Measurements from ENCODE around the gene GATB.

Gene GATB

DNA sequence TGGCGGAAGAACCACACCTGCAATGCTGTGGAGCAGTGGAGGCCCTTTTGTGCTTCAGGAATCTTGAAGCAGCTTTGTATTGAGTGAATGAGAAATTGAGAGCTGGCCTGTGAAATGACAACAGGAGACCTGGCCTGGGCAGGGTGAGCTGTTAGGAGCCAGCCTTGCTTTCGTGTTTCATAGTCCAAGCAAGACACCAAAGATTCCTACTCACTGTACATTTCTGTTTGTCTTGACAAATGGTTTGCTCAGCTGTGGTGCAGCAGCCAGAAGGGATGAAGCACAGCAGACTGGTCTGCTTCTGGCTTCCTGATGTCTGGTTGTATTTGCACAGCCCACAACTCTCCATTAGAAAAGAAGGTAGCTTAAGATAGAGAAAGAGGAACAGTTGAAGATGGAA, 96.5 kb downstream of the GATB start:
- no peak overlapping the region for H3K9ac ChIP-seq (ENCODE audit: low read length)
- H3F3A ChIP-seq (ENCODE audit: insufficient read depth, low read length) = no peaks in the 10 kb centered on the region
- no peaks in the 10 kb centered on the region for H4K20me1 ChIP-seq (ENCODE audit: insufficient read depth, low read length)

DNA sequence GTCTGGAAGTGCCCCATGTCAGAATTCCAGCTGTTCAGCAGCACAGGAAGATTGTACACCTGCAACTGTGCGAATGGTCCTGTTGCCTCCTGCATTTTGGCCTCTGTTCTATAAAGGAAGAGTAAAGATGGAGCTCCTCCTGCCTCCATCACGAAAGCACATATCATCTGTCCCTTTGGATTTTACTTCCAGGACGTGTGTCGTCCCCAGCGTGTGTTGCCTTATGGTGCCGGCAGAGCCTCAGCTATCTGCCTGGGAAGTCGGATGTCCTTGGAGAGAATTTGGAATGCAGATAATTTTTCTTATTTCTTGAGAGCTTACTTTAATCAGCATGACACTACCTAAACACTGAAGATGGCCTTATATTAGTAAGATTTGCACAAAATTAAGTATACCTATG, 97.7 kb downstream of the GATB start:
- Histone ChIP-seq H4K20me1 (ENCODE audit: insufficient read depth, low read length) (no peaks in the 10 kb centered on the region), H3K9ac (ENCODE audit: low read length) (no peak overlapping the region), H3K9me2 (ENCODE audit: low read depth, low read length) (no peaks in the 10 kb centered on the region), H3K4me2 (ENCODE audit: low read length) (no peak overlapping the region), H3K9me3 (ENCODE audit: low read length) (no peaks in the 10 kb centered on the region), H3K4me1 (ENCODE audit: insufficient read depth, low read length, severe bottlenecking) (no peaks in the 10 kb centered on the region), H3K27ac (ENCODE audit: low read depth, low read length, poor library complexity, severe bottlenecking) (no peak overlapping the region), H3K4me3 (ENCODE audit: low read depth, low read length, poor library complexity, severe bottlenecking) (no peak overlapping the region), H3K27me3 (ENCODE audit: insufficient read depth, low read length) (no peaks in the 10 kb centered on the region), H3K79me2 (ENCODE audit: insufficient read depth, low read length) (no peaks in the 10 kb centered on the region), H3K36me3 (ENCODE audit: insufficient read depth, low read length) (no peaks in the 10 kb centered on the region), H2AFZ (ENCODE audit: low read length) (no peak overlapping the region), H3F3A (ENCODE audit: insufficient read depth, low read length) (no peaks in the 10 kb centered on the region)
- TF ChIP-seq, protein P1, sequence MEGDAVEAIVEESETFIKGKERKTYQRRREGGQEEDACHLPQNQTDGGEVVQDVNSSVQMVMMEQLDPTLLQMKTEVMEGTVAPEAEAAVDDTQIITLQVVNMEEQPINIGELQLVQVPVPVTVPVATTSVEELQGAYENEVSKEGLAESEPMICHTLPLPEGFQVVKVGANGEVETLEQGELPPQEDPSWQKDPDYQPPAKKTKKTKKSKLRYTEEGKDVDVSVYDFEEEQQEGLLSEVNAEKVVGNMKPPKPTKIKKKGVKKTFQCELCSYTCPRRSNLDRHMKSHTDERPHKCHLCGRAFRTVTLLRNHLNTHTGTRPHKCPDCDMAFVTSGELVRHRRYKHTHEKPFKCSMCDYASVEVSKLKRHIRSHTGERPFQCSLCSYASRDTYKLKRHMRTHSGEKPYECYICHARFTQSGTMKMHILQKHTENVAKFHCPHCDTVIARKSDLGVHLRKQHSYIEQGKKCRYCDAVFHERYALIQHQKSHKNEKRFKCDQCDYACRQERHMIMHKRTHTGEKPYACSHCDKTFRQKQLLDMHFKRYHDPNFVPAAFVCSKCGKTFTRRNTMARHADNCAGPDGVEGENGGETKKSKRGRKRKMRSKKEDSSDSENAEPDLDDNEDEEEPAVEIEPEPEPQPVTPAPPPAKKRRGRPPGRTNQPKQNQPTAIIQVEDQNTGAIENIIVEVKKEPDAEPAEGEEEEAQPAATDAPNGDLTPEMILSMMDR (IDR thresholded peaks at IDR 0.05; ENCODE audit: low read length) = no peak
- TF ChIP-seq EZH2 (IDR thresholded peaks at IDR 0.05; ENCODE audit: borderline replicate concordance, low read length) = no peak

More for the DNA sequence above, 96.5 kb downstream of the GATB start:
- H3K79me2 ChIP-seq (ENCODE audit: insufficient read depth, low read length) = no peaks in the 10 kb centered on the region
- H3K27me3 ChIP-seq (ENCODE audit: insufficient read depth, low read length) = no peaks in the 10 kb centered on the region
- H2AFZ ChIP-seq (ENCODE audit: low read length) = no peak overlapping the region
- no peaks in the 10 kb centered on the region for H3K9me2 ChIP-seq (ENCODE audit: low read depth, low read length)
- no peaks in the 10 kb centered on the region for H3K4me1 ChIP-seq (ENCODE audit: insufficient read depth, low read length, severe bottlenecking)
- no peaks in the 10 kb centered on the region for H3K9me3 ChIP-seq (ENCODE audit: low read length)
- no peak overlapping the region for H3K27ac ChIP-seq (ENCODE audit: low read depth, low read length, poor library complexity, severe bottlenecking)
- no peak overlapping the region for H3K4me3 ChIP-seq (ENCODE audit: low read depth, low read length, poor library complexity, severe bottlenecking)
- no peak overlapping the region for H3K4me2 ChIP-seq (ENCODE audit: low read length)
- H3K36me3 ChIP-seq (ENCODE audit: insufficient read depth, low read length) = no peaks in the 10 kb centered on the region
- TF ChIP-seq EZH2 (IDR thresholded peaks at IDR 0.05; ENCODE audit: borderline replicate concordance, low read length) = no peak
- TF ChIP-seq, protein P1 (IDR thresholded peaks at IDR 0.05; ENCODE audit: low read length) = no peak

DNA sequence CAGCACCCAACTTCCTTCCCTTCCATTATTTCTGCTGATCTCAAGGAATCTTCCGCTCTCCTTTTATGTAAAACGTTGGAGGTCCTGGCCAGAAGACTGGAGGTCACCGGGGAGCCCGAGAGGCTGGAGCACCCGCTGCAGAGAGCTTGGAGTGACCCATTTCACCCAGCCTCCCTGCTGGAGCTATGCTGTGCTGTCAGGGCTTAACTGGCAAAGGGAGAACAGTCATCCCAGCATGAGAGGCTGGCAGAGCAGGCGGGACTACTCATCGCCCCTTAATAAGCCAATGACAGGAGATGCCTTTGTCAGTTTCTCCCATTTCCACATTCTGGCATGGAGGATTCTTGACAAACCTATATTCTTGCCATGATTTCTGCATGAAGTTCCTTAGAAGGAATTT, 98.9 kb downstream of the GATB start:
- H3K79me2 ChIP-seq (ENCODE audit: insufficient read depth, low read length) = no peaks in the 10 kb centered on the region
- H3K27ac ChIP-seq (ENCODE audit: low read depth, low read length, poor library complexity, severe bottlenecking) = no peak overlapping the region
- no peak for TF ChIP-seq EZH2 (IDR thresholded peaks at IDR 0.05; ENCODE audit: borderline replicate concordance, low read length)
- TF ChIP-seq, protein P1 (IDR thresholded peaks at IDR 0.05; ENCODE audit: low read length) = no peak
- H3K36me3 ChIP-seq (ENCODE audit: insufficient read depth, low read length) = no peaks in the 10 kb centered on the region
- H3K4me1 ChIP-seq (ENCODE audit: insufficient read depth, low read length, severe bottlenecking) = no peaks in the 10 kb centered on the region
- H3K4me3 ChIP-seq (ENCODE audit: low read depth, low read length, poor library complexity, severe bottlenecking) = no peak overlapping the region
- H3F3A ChIP-seq (ENCODE audit: insufficient read depth, low read length) = no peaks in the 10 kb centered on the region
- H4K20me1 ChIP-seq (ENCODE audit: insufficient read depth, low read length) = no peaks in the 10 kb centered on the region
- no peaks in the 10 kb centered on the region for H3K27me3 ChIP-seq (ENCODE audit: insufficient read depth, low read length)
- no peaks in the 10 kb centered on the region for H3K9me2 ChIP-seq (ENCODE audit: low read depth, low read length)
- H3K9ac ChIP-seq (ENCODE audit: low read length) = no peak overlapping the region
- H2AFZ ChIP-seq (ENCODE audit: low read length) = no peak overlapping the region
- no peaks in the 10 kb centered on the region for H3K9me3 ChIP-seq (ENCODE audit: low read length)
- H3K4me2 ChIP-seq (ENCODE audit: low read length) = no peak overlapping the region
